Germinal center (tissue), 1 donor: ENCODE data around the gene ARMC12.
"Not testable (repeated sequence)": the region's sequence is repeated elsewhere in the genome, so short reads cannot be mapped to it uniquely, and the experiment has no call there.

Source experiments
- DNase-seq: peaks from one replicate; pipeline ENCODE4 v3.0.0; 2012; ENCODE audit warnings: mixed read lengths, low spot score

The ARMC12 gene, protein sequence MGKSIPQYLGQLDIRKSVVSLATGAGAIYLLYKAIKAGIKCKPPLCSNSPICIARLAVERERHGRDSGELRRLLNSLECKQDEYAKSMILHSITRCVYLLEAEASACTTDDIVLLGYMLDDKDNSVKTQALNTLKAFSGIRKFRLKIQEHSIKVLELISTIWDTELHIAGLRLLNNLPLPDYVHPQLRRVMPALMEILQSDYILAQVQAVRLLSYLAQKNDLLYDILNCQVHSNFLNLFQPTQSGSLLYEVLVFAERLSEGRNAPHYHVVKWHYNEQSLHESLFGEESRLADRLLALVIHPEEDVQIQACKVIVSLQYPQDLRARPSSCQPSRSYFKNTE

DNA sequence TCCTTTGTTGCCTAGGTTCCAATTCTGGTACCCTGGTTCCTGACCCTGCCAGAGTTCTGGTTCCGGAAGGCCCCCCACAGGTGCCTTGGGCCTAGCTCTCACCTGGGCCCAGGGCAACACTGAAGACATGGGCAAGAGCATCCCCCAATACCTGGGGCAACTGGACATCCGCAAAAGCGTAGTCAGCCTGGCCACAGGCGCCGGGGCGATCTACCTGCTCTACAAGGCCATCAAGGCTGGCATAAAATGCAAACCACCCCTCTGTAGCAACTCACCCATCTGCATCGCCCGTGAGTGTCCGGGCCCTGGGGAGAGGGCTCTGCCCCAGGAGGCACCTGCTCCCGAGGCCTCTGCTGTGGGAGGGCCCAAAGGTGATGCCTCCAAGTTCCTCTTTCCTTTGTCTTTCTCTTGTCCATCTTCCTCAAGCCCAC is at the start of gene ARMC12:
Gene ARMC12 (plus strand): TSS at position 51 of the 431 bp plus-strand sequence. CDS start 77 bp downstream, at position 128.
- DNase-seq: no peak

- DNase-seq: peak; percentile 62
Observed at GRCh38 chr6:35687658-35688604, 48.9 kb upstream of the ARMC12 start.

- peak; percentile 96 for DNase-seq
Observed at GRCh38 chr6:35688605-35689322, 48.1 kb upstream of the ARMC12 start, which contains the start of gene FKBP5. FKBP5 (minus strand) TSS chr6:35688915; CDS start chr6:35642824, 46,091 bp downstream.

GRCh38 chr6:35690006-35690405 is 46.8 kb upstream of the ARMC12 start:
- not testable (repeated sequence) for DNase-seq

DNA sequence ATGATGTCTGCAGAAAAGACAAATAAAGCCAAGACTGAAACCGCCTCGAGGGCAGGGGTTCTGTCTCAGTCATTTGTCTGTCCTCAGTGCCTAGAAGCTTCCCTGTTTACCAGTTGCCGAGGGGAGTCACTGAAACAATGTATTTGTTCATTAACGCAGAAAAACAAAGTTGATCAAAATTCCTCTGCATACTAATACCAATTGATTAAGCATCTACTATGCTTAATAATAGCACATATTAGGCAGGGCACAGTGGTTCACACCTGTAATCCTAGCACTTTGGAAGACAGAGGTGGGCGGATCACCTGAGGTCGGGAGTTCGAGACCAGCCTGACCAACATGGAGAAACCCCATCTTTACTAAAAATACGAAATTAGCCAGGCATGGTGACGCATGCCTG is 46.3 kb upstream of the ARMC12 start:
- no peak for DNase-seq

DNA sequence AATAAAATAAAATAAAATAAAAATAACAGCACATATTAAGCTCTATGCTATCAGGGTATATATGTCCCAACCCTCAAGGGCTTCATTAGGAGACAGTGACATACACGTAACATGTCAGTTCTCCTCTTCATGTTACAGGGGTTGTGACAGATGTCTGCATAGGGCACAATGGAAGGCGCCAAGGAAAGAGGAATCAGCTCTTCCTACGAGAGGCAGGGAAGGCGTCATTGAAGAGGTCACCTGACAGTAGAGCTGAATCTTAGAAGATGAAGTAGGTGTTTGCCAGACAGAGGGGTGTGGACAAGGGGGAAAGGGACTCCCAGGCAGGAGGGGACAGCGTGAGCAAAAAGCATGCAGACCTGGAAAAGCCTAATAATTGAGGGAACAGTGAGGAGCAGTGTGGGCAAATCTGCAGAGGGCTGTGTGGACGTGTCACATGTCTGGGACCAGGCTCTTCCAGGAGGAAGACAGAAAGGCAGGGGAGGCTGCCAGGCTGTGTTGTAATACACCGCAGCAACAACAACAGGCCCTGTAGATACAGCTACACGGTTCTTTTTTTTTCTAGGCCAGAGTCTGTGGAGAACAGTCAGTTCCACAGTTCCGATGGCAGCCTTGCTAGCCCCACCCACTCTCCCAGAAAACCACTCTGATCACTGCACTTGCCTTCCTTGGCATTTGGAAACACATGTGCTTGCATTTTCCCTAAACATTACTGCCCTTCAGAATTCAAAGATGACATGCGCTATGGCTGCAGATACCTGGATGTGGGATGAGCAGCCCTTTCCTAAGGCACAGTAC is 45.6 kb upstream of the ARMC12 start:
- no peak for DNase-seq

- no peak for DNase-seq
Observed at GRCh38 chr6:35694462-35694861, 42.4 kb upstream of the ARMC12 start.

GRCh38 chr6:35698430-35698829 is 38.4 kb upstream of the ARMC12 start:
- not testable (repeated sequence) for DNase-seq

DNA sequence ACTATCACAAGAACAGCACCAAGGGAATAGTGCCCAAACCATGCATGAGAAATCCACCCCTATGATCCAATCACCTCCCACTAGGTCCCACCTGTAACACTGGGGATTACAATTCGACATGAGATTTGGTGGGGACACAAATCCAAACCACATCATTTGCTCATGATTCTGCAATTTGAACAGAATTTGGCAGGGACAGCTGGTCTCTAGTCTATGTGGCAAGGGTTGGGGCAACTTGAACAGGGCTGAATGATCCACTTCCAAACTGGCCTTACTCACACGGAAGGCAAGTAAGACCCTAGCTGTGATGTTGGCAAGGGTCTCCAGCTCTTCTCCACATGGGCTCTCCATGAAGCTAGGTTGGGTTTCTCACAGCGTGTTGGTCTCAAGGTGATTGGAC is 38.0 kb upstream of the ARMC12 start:
- DNase-seq: no peak

DNA sequence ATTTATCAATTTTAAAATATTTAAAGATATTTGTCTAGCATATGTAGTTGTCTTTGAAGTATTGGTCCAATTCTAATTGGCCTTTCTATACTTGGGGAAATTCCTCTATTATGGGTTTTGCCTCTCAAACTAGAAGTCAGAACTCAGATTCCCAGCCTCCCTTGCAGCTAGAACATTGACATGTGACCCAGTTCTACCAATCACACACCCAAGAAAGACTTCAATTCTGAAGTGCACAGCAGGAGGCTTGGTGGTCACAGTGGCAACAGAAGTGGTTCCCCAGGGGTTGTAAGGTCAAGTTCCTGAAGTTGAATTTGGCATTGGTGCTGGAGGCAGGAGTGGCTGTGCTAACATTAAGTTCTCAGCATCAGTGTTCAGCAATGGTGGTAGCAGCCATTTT is 33.3 kb upstream of the ARMC12 start:
- no peak for DNase-seq

GRCh38 chr6:35706468-35706867 is 30.4 kb upstream of the ARMC12 start:
- DNase-seq: no peak

DNA sequence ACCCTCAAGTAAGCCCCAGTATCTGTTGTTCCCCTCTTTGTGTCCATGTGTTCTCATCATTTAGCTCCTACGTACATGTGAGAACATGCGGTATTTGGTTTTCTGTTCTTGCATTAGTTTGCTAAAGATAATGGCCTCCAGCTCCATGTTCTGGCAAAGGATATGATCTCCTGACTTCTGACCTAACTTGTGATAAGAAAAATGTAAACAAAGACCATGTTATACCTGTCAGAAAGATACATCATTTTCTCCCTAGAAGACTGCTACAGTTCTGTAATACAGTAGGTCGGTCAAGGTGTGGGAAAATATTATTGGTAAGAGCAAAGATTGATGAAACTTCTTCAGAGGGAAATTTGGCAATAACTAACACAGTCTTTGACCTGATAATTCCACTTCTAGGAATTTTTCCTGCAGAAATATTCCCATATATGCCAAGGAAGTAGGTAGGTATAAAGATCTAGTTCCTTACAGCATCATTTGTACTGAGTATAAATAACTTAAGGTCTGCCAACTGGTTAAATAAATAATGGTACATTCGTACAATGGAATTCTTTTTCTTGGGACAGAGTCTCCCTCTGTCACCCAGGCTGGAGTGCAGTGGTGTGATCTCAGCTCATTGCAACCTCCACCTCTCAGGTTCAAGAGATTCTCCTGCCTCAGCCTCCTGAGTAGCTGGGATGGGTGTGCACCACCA is 29.0 kb upstream of the ARMC12 start:
- DNase-seq: no peak

DNA sequence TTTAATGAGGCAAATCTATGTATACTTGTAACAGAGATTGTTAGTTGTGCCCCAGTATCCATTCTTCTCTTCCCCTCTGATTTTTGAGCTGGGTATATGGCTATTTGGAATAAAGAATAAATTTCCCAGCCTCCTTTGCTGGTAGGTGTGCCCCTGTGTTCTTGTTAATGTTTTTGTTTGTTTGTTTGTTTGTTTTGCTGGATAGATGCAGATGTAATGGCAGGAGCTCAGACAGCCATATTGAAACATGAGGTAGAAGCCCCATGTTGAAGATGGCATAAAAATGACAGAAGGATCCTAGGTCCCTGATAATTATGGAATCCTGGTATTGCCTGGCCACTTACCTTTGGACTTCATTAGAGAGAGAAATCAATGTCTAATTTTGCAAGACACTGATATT is 28.2 kb upstream of the ARMC12 start:
- no peak for DNase-seq

- DNase-seq: no peak
Observed at GRCh38 chr6:35710241-35710847, 26.5 kb upstream of the ARMC12 start.

DNA sequence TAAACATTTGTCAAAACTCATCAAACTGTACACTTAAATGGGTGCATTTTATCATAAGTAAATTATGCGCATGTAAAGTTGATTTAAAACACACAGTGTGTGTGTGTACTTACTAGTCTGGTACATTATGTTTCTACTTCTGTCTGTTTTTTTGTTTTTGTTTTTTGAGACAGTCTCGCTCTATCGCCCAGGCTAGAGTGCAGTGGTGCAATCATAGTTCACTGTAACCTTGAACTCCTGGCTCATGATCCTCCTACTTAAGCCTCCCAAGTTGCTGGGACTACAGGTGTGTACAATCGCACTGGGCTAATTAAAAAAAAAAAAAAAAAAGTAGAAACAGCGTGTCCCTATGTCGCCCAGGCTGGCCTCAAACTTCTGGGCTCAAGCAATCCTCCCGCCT is 25.1 kb upstream of the ARMC12 start:
- no peak for DNase-seq

- DNase-seq: no peak
Observed at GRCh38 chr6:35713006-35713767, 23.6 kb upstream of the ARMC12 start.

DNA sequence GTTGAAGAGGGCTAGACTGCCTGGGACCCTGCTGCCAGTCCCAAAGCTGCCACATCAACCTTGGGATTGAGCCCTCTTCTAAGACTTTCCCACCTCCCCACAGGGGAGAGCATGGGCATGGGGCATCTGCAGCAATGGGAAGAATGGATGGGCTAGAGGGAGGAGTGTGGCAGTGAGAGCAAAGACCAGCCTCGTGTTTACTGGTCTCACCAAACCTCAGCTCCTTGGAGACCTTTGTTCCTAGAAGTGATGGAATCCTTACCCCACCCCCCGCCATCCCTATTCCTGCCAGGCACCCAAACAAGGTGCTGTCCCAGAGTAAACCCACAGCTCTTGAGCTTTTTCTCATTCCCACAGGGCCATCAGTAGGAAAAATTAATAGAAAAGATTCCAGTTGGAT is 20.0 kb upstream of the ARMC12 start:
- no peak for DNase-seq

DNA sequence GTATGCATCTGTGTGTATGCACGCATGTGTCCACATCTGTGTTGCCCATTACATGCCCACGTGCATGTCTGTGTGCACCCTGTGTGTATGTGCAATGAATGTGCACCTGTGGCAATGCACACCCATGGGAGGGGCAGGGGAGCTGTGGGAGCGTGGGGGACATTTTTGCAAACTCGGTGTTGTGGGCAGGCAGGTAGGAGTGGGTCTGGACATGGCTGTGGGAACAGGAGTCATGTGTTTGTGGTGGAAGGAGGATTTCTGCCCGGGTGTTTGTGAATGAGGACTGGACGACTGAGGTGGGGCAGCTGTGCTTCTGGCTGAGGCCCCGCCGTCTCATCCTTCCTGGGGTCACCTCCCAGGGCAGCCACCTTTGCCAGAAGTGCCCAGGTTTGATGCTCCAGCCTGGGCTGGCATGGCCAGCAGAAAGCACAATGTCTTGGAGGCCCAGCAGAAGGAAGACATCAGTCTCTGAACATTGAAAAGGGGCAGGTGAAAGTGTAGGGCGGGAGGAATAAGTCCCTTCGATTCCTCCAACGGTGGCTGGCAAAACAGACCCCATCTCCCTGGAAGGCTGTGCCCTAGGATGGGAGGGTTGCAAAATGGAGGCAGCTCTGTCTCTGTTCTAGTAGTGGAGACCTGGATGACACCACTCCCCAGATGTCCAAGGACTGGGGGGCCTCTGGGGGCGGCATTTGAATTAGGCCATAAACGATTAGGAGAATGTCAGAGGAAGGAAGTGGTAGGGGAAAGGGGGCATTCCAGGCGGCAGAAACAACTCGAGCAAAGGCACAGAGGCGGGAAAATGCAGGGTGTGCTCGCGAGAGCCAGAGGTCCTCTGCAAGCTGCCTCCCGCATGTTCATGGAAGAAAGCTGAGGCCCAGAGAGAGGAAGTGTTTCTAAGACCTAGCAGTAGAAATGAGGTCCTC is 19.1 kb upstream of the ARMC12 start:
- no peak for DNase-seq

DNA sequence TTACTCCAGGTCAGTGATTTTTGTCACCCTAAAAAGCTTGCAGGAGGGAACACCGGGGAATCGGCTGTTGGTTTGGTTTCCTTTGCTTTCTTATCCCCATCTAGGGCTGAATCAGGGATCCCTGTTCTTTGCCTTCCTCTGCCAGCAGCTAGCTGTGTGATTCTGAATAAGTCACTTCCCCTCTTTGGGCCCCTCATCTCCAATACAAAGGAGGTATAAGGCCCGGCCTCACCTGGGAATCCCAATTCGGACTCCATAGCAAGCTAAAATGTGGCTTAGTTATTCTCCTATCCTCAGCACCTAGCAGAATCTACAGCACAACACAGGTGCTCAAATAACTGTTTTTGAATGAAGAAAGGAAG is 18.5 kb upstream of the ARMC12 start:
- DNase-seq: no peak
